Osteoblast (primary cell): ENCODE measurements around the gene DSCAML1. TPM values are rescaled to one million over a fixed set of nuclear protein-coding genes. Genes with fewer than 3 reads are reported as not detected.

Source experiments
- DNase-seq: peaks from one replicate; pipeline ENCODE4 v3.0.0; 2011; ENCODE audit warnings: low spot score, mixed read lengths; ENCODE audit not compliant: insufficient read length; ENCODE audit errors: missing footprints
- H2AFZ ChIP-seq: 2 replicates; pipeline ENCODE4 v1.6.0; 2011; ENCODE audit warnings: mild to moderate bottlenecking, low read length
- H3K27ac ChIP-seq: 2 replicates; pipeline ENCODE4 v1.5.1; 2011; ENCODE audit warnings: mild to moderate bottlenecking, low read depth, low read length, moderate library complexity
- H3K27me3 ChIP-seq: 2 replicates; pipeline ENCODE4 v1.6.0; 2012; ENCODE audit warnings: mild to moderate bottlenecking, control low read depth, inconsistent platforms, low read length, moderate library complexity; ENCODE audit not compliant: insufficient read depth
- H3K36me3 ChIP-seq: 2 replicates; pipeline ENCODE4 v1.5.1; 2011; ENCODE audit warnings: mild to moderate bottlenecking, low read length, control low read depth, moderate library complexity; ENCODE audit not compliant: insufficient read depth
- H3K4me1 ChIP-seq: 2 replicates; pipeline ENCODE4 v1.5.1; 2011; ENCODE audit warnings: mild to moderate bottlenecking, low read length, control low read depth, moderate library complexity; ENCODE audit not compliant: insufficient read depth
- H3K4me2 ChIP-seq: 2 replicates; pipeline ENCODE4 v1.6.0; 2011; ENCODE audit warnings: mild to moderate bottlenecking, low read length; ENCODE audit not compliant: insufficient read depth
- H3K4me3 ChIP-seq: fragments of 200-600 bp; sonication (generic); 3 replicates; pipeline ENCODE4 v1.5.1; 2012; ENCODE audit warnings: mild to moderate bottlenecking, low read length, inconsistent platforms; ENCODE audit not compliant: insufficient read depth
- H3K79me2 ChIP-seq: 2 replicates; pipeline ENCODE4 v1.6.0; 2012; ENCODE audit warnings: mild to moderate bottlenecking, low read length, control low read depth, inconsistent platforms; ENCODE audit not compliant: insufficient read depth
- H3K9me3 ChIP-seq: 2 replicates; pipeline ENCODE4 v1.5.1; 2011; ENCODE audit warnings: low read depth, low read length, control low read depth
- H4K20me1 ChIP-seq: 2 replicates; pipeline ENCODE4 v1.6.0; 2012; ENCODE audit warnings: mild to moderate bottlenecking, low read length, control low read depth; ENCODE audit not compliant: insufficient read depth
- total RNA-seq: library from RNA; depleted of rRNA; stranded (reverse); fragments of >200 nt; gene quantifications from 2 replicates; pipeline ENCODE4 v1.2.3, GENCODE V29; 2012
- TF ChIP-seq, protein P1 (sequence below): IDR thresholded peaks from 2 replicates; pipeline ENCODE4 v1.5.1; 2011; ENCODE audit warnings: mild to moderate bottlenecking, low read depth, low read length, moderate library complexity; ENCODE audit errors: extremely low read depth

DSCAML1 gene
- total RNA-seq, 1 donor: not detected

DNA sequence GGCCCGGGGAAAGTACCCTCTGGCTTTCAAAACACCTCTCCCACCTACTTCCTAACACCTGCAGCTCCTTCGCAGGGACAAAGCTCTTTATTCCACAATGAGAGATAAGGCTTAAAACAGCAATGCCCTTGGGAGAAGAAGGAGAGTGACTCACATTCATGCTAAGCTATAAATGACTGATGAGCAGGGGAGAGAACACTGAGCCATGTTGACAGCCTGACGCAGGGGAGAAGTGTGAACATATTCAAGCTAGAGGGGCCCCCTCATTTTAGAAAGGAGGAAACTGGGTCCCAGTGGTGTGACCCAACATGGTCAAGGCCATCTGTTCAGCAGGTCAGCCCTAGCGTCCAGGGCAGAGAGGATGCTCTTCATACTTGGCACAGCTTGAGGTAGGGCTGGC, 171.8 kb downstream of the DSCAML1 start:
- Histone ChIP-seq H2AFZ (no peak overlapping the region), H3K4me3 (no peak overlapping the region), H3K27ac (no peak overlapping the region), H3K4me1 (no peaks in the 10 kb centered on the region), H4K20me1 (no peaks in the 10 kb centered on the region), H3K4me2 (no peak overlapping the region), H3K27me3 (peaks cover 4% of the 10 kb centered on the region), H3K9me3 (no peaks in the 10 kb centered on the region), H3K36me3 (no peaks in the 10 kb centered on the region), H3K79me2 (no peaks in the 10 kb centered on the region)
- DNase-seq: no peak
- TF ChIP-seq, protein P1, sequence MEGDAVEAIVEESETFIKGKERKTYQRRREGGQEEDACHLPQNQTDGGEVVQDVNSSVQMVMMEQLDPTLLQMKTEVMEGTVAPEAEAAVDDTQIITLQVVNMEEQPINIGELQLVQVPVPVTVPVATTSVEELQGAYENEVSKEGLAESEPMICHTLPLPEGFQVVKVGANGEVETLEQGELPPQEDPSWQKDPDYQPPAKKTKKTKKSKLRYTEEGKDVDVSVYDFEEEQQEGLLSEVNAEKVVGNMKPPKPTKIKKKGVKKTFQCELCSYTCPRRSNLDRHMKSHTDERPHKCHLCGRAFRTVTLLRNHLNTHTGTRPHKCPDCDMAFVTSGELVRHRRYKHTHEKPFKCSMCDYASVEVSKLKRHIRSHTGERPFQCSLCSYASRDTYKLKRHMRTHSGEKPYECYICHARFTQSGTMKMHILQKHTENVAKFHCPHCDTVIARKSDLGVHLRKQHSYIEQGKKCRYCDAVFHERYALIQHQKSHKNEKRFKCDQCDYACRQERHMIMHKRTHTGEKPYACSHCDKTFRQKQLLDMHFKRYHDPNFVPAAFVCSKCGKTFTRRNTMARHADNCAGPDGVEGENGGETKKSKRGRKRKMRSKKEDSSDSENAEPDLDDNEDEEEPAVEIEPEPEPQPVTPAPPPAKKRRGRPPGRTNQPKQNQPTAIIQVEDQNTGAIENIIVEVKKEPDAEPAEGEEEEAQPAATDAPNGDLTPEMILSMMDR: no peak

DNA sequence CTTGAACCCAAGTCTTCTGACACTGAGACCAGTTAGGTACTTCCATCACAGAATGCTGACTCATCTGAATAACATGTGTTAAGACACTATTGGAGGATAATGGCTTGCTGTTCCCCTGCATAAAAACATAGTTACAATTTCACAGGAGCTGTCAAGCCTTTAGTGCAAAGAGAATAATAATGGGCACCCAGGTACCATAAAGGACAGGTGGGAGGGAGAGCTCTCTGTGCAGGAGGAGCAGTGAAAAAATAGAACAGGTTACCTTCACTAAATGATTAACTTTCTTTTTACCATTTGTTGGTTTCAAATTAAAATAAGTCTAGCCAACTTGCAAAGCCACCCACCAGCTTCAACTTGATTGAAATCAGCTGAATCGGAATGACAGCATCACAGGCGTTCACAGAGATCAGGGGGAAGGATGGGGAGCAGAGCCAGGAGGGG, 173.2 kb downstream of the DSCAML1 start:
- no peak overlapping the region for H3K4me2 ChIP-seq
- H3K4me3 ChIP-seq: no peak overlapping the region
- peak; percentile 45 for DNase-seq
- TF ChIP-seq, protein P1: no peak
- no peaks in the 10 kb centered on the region for H3K9me3 ChIP-seq
- no peaks in the 10 kb centered on the region for H4K20me1 ChIP-seq
- H2AFZ ChIP-seq: no peak overlapping the region
- no peak overlapping the region for H3K27ac ChIP-seq
- H3K27me3 ChIP-seq: peaks cover 4% of the 10 kb centered on the region
- H3K4me1 ChIP-seq: no peaks in the 10 kb centered on the region
- H3K36me3 ChIP-seq: no peaks in the 10 kb centered on the region
- H3K79me2 ChIP-seq: no peaks in the 10 kb centered on the region

DNA sequence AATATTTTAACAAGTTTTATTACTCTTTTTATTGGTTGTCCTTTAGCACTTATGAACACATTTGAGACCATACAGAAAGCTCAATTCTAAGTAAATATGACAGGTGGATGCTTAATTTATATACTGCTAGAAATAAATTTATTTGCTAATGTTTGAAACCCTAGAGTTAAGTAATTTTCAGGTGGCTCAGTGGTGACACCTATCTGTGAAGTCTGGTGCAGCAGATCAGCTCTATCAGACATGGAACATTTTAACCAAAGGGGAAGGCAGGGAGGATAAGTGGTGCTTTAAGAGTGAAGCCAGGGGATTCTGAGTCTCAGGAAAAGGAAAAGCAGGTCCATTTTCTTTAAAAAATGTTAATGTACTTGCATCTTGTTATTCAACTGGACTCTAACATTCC, 175.8 kb downstream of the DSCAML1 start:
- Histone ChIP-seq H3K4me3 (no peak overlapping the region), H2AFZ (no peak overlapping the region), H3K27me3 (peaks cover 2% of the 10 kb centered on the region), H3K4me2 (no peak overlapping the region), H4K20me1 (no peaks in the 10 kb centered on the region), H3K79me2 (no peaks in the 10 kb centered on the region), H3K27ac (no peak overlapping the region), H3K9me3 (no peaks in the 10 kb centered on the region), H3K36me3 (no peaks in the 10 kb centered on the region), H3K4me1 (no peaks in the 10 kb centered on the region)
- TF ChIP-seq, protein P1: peak; percentile 57
- DNase-seq: peak; percentile 72

DNA sequence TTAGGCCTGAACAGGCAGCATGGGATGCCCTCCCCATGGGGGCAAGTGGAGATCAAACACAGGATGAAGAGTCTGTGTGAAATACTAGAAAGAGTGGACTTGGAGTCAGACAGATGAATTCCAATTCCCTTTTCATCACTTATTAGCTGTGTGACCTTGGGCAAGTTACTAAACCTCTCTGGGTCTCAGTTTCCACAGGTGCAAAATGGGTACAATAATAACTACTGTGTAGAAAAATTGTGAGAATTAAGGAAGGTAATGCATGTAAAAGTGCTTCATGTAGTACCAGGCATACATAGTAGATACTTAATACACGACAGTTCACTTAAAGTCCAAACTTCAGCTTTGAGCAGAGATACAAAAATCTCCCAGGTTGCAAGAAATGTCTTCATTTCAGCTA, 176.4 kb downstream of the DSCAML1 start:
- no peak overlapping the region for H2AFZ ChIP-seq
- TF ChIP-seq, protein P1: no peak
- H3K79me2 ChIP-seq: no peaks in the 10 kb centered on the region
- no peaks in the 10 kb centered on the region for H3K36me3 ChIP-seq
- no peak for DNase-seq
- H3K27ac ChIP-seq: no peak overlapping the region
- no peaks in the 10 kb centered on the region for H4K20me1 ChIP-seq
- H3K9me3 ChIP-seq: no peaks in the 10 kb centered on the region
- no peak overlapping the region for H3K4me3 ChIP-seq
- H3K4me2 ChIP-seq: no peak overlapping the region
- no peaks in the 10 kb centered on the region for H3K4me1 ChIP-seq
- H3K27me3 ChIP-seq: peaks cover 5% of the 10 kb centered on the region
